Tibial artery (tissue), 4 donors: ENCODE measurements around the gene ZNF276.
"Not testable (repeated sequence)": the region's sequence is repeated elsewhere in the genome, so short reads cannot be mapped to it uniquely, and the experiment has no call there.

Experiments used
- DNase-seq, 2 donors: peaks; one replicate each; pipeline ENCODE4 v3.0.0-alpha.2; 2019
- H3K27ac ChIP-seq, 2 donors: fragments of 200-600 bp; sonication (generic) in 1 of 2; 1 replicate in 1 of 2; 2 replicates in 1 of 2; pipeline ENCODE4 v1.5.1; 2018 to 2019; ENCODE audit warnings: mild to moderate bottlenecking in 1 of 2
- H3K27me3 ChIP-seq, 2 donors: fragments of 200-600 bp; sonication (generic) in 1 of 2; one replicate each; pipeline versions ENCODE4 v1.5.1 to v1.6.0; 2016 to 2019
- H3K36me3 ChIP-seq, 3 donors: fragments of 200-600 bp; sonication (generic) in 2 of 3; one replicate each; pipeline ENCODE4 v1.5.1; 2016 to 2019; ENCODE audit warnings: mild to moderate bottlenecking in 2 of 3
- H3K4me1 ChIP-seq, 4 donors: fragments of 200-600 bp; sonication (generic) in 2 of 4; 1 replicate in 3 of 4; 2 replicates in 1 of 4; pipeline ENCODE4 v1.5.1; 2016 to 2019
- H3K4me3 ChIP-seq, 2 donors: fragments of 200-600 bp; sonication (generic) in 1 of 2; 1 replicate in 1 of 2; 2 replicates in 1 of 2; pipeline ENCODE4 v1.5.1; 2018 to 2019; ENCODE audit warnings: mild to moderate bottlenecking in 2 of 2
- H3K9me3 ChIP-seq, 3 donors: fragments of 200-600 bp; sonication (generic) in 1 of 3; one replicate each; pipeline ENCODE4 v1.5.1; 2016 to 2019
- intact Hi-C: fragments of 100-400 bp; cut with DNase I; formaldehyde crosslinking; loops from one replicate; pipeline ENCODE4 v1.15.0; 2023; ENCODE audit warnings: low total_unique reads
- TF ChIP-seq, protein P1 (sequence below), 2 experiments: fragments of 200-600 bp in 1 of 2; fragments of 450-650 bp in 1 of 2; IDR thresholded peaks; one replicate each; pipeline ENCODE4 v1.5.1; 2017 to 2019; ENCODE audit warnings: antibody characterized with exemption in 2 of 2, mild to moderate bottlenecking in 1 of 2, moderate library complexity in 1 of 2

Gene ZNF276

DNA sequence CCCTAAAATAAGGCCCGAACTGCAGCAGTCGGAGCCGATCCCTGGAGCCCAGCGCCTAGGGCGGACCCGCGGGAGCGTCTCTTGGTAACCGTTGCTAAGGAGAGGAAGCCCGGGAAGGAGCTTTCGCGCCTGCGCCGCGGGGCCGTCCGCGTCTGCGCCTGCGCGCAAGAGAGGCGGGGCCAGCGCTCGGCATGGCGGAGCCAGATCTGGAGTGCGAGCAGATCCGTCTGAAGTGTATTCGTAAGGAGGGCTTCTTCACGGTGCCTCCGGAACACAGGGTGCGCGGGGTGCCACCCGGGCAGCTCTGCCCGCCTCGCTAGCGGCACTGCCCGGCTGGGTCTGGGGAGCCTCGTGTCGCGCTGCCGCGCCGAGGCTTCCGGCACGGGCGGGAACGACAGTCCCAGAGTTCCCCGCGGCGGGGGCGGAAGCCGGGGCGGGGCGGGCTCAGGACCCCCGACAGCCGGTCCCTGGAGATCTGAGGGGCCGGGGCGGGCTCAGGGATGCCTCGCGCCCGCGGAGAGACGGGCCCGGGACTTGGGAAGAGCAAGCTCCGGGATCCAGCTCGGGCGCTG is 34.7 kb upstream of the ZNF276 start, which contains the start of gene CDK10:
TSS of gene CDK10 (plus strand) at position 170 of the 572 bp plus-strand sequence. CDS start at position 192, 22 bp downstream.
- peak within 1 kb of the TSS; percentile 84 to 92 for H3K27ac ChIP-seq
- intact Hi-C loops = no loop called here
- H3K36me3 ChIP-seq = peaks cover 4 to 27% (median 14%) of the 10 kb centered on the region in 3 donors
- H3K27me3 ChIP-seq = no peaks in the 10 kb centered on the region
- TF ChIP-seq, protein P1, sequence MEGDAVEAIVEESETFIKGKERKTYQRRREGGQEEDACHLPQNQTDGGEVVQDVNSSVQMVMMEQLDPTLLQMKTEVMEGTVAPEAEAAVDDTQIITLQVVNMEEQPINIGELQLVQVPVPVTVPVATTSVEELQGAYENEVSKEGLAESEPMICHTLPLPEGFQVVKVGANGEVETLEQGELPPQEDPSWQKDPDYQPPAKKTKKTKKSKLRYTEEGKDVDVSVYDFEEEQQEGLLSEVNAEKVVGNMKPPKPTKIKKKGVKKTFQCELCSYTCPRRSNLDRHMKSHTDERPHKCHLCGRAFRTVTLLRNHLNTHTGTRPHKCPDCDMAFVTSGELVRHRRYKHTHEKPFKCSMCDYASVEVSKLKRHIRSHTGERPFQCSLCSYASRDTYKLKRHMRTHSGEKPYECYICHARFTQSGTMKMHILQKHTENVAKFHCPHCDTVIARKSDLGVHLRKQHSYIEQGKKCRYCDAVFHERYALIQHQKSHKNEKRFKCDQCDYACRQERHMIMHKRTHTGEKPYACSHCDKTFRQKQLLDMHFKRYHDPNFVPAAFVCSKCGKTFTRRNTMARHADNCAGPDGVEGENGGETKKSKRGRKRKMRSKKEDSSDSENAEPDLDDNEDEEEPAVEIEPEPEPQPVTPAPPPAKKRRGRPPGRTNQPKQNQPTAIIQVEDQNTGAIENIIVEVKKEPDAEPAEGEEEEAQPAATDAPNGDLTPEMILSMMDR (IDR thresholded peaks at IDR 0.05) = no peak
- peak within 1 kb of the TSS; percentile 73 to 97 for H3K4me3 ChIP-seq
- peaks cover 0 to 13% (median 8%) of the 10 kb centered on the region in 4 donors for H3K4me1 ChIP-seq
- DNase-seq = peak; percentile 85 to 93
- no peaks in the 10 kb centered on the region for H3K9me3 ChIP-seq

DNA sequence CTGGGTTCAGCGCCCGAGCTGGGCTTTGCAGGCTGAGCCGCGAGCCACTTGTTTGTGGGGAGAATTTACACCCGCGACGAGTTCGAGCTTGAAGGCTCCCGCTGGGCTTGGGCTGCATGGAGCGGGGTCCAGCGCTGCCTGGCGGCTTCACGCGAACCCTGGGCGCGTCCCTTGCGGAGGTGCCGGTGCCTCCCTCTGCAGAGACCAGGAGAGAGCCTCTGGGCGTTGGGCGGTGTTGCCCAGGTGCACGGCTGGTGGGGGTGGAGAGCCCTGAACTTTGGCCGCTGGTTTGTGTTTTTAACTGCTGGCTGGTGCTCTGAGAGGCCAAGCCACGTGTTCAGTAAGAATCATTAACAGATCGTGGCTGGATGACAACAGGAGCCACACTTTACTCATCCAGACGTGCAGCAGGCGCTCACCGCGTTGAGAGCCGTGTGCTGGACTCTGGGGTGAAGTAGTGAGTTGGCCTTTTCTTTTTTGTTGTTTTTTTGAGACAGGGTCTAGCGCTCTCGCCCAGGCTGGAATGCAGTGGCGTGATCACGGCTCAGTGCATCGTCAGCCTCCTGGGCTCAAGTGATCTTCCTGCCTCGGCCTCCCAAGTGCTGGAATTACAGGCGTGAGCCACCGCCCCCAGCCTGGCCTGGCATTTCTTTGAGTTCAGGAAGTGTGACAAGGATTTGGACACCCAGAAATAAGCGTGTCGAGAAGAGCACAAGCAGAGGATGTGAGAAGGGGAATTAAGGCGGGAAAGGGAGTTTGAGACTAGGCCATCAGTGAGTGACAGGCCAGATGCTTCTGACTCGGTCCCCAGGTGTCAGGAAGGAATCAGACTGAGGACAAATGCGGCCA is 34.0 kb upstream of the ZNF276 start:
- Histone ChIP-seq H3K4me3 (peak overlapping the region; percentile 73 to 97), H3K27ac (peak overlapping the region; percentile 84 to 92), H3K9me3 (no peaks in the 10 kb centered on the region), H3K27me3 (no peaks in the 10 kb centered on the region), H3K36me3 (peaks cover 4 to 34% (median 20%) of the 10 kb centered on the region in 3 donors), H3K4me1 (peaks cover 0 to 13% (median 8%) of the 10 kb centered on the region in 4 donors)
- intact Hi-C loops = no loop called here
- TF ChIP-seq, protein P1 (IDR thresholded peaks at IDR 0.05) = no peak
- no peak for DNase-seq

DNA sequence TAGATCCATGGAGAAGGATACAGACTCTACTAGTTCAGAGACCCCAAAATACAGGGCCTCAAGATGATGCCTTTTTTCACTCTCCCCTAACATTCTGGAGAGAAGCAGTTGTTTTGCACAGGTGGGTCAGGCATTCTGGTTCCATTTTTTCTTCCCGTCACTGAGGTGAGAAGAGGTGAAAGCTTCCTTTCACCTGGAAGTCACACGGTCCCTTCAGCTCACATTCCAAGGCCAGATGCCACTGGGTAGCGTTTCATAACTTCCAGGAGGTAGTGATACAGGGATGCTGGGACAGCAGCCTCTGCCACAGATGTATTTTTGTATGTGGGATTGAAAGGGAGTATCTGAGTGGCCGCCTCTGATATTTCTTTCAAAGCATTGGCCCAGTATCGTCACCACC is 32.9 kb upstream of the ZNF276 start:
- Histone ChIP-seq H3K27ac (no peak overlapping the region), H3K27me3 (no peaks in the 10 kb centered on the region), H3K9me3 (no peaks in the 10 kb centered on the region), H3K36me3 (peaks cover 4 to 45% (median 25%) of the 10 kb centered on the region in 3 donors), H3K4me3 (no peak overlapping the region), H3K4me1 (peaks cover 0 to 13% (median 8%) of the 10 kb centered on the region in 4 donors)
- TF ChIP-seq, protein P1 (IDR thresholded peaks at IDR 0.05) = no peak
- intact Hi-C loops = no loop called here
- no peak for DNase-seq

DNA sequence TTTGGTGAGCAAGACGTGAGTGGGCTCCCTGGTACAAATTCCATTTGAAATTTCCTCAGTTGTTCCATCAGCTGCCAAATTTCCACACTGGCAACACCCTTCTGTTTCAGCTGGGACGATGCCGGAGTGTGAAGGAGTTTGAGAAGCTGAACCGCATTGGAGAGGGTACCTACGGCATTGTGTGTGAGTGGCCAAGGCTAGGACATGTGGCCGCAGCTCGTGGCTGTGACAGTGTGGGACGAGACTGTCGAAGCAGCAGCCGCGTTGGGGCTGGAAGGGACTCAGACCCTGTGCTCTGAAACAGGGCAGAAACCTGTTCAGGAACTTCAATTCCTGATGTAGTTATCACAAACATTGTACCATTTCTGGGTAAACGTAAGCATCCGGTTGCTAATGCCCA is 32.2 kb upstream of the ZNF276 start:
- H3K36me3 ChIP-seq = peaks cover 4 to 52% (median 32%) of the 10 kb centered on the region in 3 donors
- TF ChIP-seq, protein P1 (IDR thresholded peaks at IDR 0.05) = no peak
- no peak for DNase-seq

DNA sequence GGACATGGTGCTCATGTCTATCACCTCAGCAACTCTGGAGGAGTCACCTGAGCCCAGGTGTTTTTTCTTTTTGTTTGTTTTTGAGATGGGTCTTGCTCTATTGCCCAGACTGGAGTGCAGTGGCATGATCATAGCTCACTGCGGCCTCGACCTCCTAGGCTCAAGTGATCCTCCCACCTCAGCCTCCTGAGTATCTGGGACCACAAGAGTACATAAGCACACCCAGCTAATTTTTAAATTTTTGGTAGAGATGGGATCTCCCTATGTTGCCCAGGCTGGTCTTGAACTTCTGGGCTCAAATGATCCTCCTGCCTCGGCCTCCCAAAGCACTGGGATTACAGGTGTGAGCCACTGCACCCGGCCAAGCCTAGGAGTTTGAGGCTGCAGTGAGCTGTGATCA is 31.7 kb upstream of the ZNF276 start:
- Histone ChIP-seq H3K4me1 (peaks cover 0 to 13% (median 8%) of the 10 kb centered on the region in 4 donors), H3K36me3 (peaks cover 4 to 57% (median 37%) of the 10 kb centered on the region in 3 donors)
- H3K27ac ChIP-seq, H3K4me3 ChIP-seq, intact Hi-C loops, H3K27me3 ChIP-seq, H3K9me3 ChIP-seq, DNase-seq: not testable (repeated sequence)

More for the DNA sequence above, 32.2 kb upstream of the ZNF276 start:
- Histone ChIP-seq H3K9me3 (no peaks in the 10 kb centered on the region), H3K27ac (no peak overlapping the region), H3K4me3 (no peak overlapping the region), H3K4me1 (peaks cover 0 to 13% (median 8%) of the 10 kb centered on the region in 4 donors), H3K27me3 (no peaks in the 10 kb centered on the region)
- intact Hi-C loops = no loop called here
